SK-N-SH (cell line): ENCODE data around the gene ADPRS. TPM values are rescaled to one million over a fixed set of nuclear protein-coding genes. Genes with fewer than 3 reads are reported as not detected.

Source experiments
- CTCF ChIA-PET: fragments of 300-600, 350-600 bp; formaldehyde crosslinking; extraction: SDS; loops from one replicate; lab custom pipeline; 2021; lab: Yijun Ruan, JAX
- POLR2A ChIA-PET: fragments of 350-600 bp; sonication (Branson Sonifier 250); formaldehyde crosslinking; extraction: SDS; loops from one replicate; lab custom pipeline; 2020; ENCODE audit warnings: antibody characterized with exemption, inconsistent platforms; lab: Yijun Ruan, JAX
- DNase-seq: peaks from one replicate; pipeline ENCODE4 v3.0.0; 2012
- H2AFZ ChIP-seq: fragments of 200-600 bp; sonication (generic); 2 replicates; pipeline ENCODE4 v1.8.1; 2016; ENCODE audit warnings: antibody characterized with exemption, mild to moderate bottlenecking, low read depth
- H3F3A ChIP-seq: fragments of 200-600 bp; sonication (generic); replicated peaks from 2 replicates; pipeline ENCODE3; 2016; ENCODE audit warnings: antibody characterized with exemption, mild to moderate bottlenecking; ENCODE audit not compliant: insufficient read depth
- H3K27ac ChIP-seq, 2 experiments: fragments of 200-500 bp in 1 of 2; fragments of 200-600 bp in 1 of 2; sonication (Bioruptor generic) in 1 of 2; sonication (generic), shearing (Covaris generic) in 1 of 2; 2 replicates each; pipeline versions ENCODE4 v1.5.1 to v1.6.1; 2014 to 2016; ENCODE audit warnings: low read depth in 2 of 2, inconsistent platforms in 1 of 2, low read length in 1 of 2, mild to moderate bottlenecking in 1 of 2, mixed read lengths in 1 of 2
- H3K27me3 ChIP-seq: fragments of 200-600 bp; sonication (generic), shearing (Covaris generic); 2 replicates; pipeline ENCODE4 v1.6.1; 2016; ENCODE audit warnings: mixed run types; ENCODE audit not compliant: insufficient read depth
- H3K36me3 ChIP-seq, 2 experiments: fragments of 200-500 bp in 1 of 2; fragments of 200-600 bp in 1 of 2; sonication (Bioruptor generic) in 1 of 2; sonication (generic) in 1 of 2; replicated peaks in 1 of 2; 2 replicates each; pipeline versions ENCODE3 to v1.5.1; 2014 to 2016; ENCODE audit warnings: low read length in 1 of 2, mild to moderate bottlenecking in 1 of 2; ENCODE audit not compliant: insufficient read depth in 2 of 2, control insufficient read depth in 1 of 2
- H3K4me1 ChIP-seq, 2 experiments: fragments of 200-500 bp in 1 of 2; fragments of 200-600 bp in 1 of 2; sonication (Bioruptor generic) in 1 of 2; sonication (generic), shearing (Covaris generic) in 1 of 2; 2 replicates each; pipeline versions ENCODE4 v1.5.1 to v1.6.1; 2014 to 2016; ENCODE audit warnings: low read depth in 1 of 2, low read length in 1 of 2, mixed run types in 1 of 2; ENCODE audit not compliant: insufficient read depth in 2 of 2, control insufficient read depth in 1 of 2
- H3K4me2 ChIP-seq: fragments of 200-600 bp; sonication (generic), shearing (Covaris generic); 2 replicates; pipeline ENCODE4 v1.6.1; 2017; ENCODE audit warnings: mixed run types
- H3K4me3 ChIP-seq, 2 experiments: fragments of 200-500 bp in 1 of 2; fragments of 200-600 bp in 1 of 2; sonication (Bioruptor generic) in 1 of 2; sonication (generic), shearing (Covaris generic) in 1 of 2; 2 replicates each; pipeline versions ENCODE4 v1.5.1 to v1.8.1; 2014 to 2016; ENCODE audit warnings: low read depth in 2 of 2, inconsistent platforms in 1 of 2, low read length in 1 of 2, mild to moderate bottlenecking in 1 of 2, mixed read lengths in 1 of 2, moderate library complexity in 1 of 2
- H3K79me2 ChIP-seq: fragments of 200-600 bp; sonication (generic); 2 replicates; pipeline ENCODE4 v1.8.1; 2017; ENCODE audit warnings: mild to moderate bottlenecking; ENCODE audit not compliant: insufficient read depth
- H3K9ac ChIP-seq: fragments of 200-600 bp; sonication (generic); 2 replicates; pipeline ENCODE4 v1.6.1; 2017; ENCODE audit warnings: mixed run types
- H3K9me2 ChIP-seq: fragments of 200-600 bp; sonication (generic); 2 replicates; pipeline ENCODE4 v1.6.1; 2017; ENCODE audit warnings: mixed run types
- H3K9me3 ChIP-seq: fragments of 200-600 bp; sonication (generic); 2 replicates; pipeline ENCODE4 v1.6.1; 2017; ENCODE audit warnings: mixed run types, mild to moderate bottlenecking, moderate library complexity
- H4K20me1 ChIP-seq: fragments of 200-600 bp; sonication (generic); 2 replicates; pipeline ENCODE4 v1.6.1; 2017; ENCODE audit warnings: mild to moderate bottlenecking, mixed run types; ENCODE audit not compliant: insufficient read depth
- CHD2 ChIP-seq: fragments of 150-350 bp; IDR thresholded peaks from 2 replicates; pipeline ENCODE4 v1.6.1; 2018; ENCODE audit warnings: low read length; ENCODE audit not compliant: partially characterized antibody
- CTCF ChIP-seq: fragments of 200-600 bp; sonication (generic); IDR thresholded peaks from 2 replicates; pipeline ENCODE4 v1.6.1; 2017; ENCODE audit warnings: antibody characterized with exemption, mild to moderate bottlenecking, moderate library complexity
- ELF1 ChIP-seq: IDR thresholded peaks from 2 replicates; pipeline ENCODE4 v1.4.0; 2012
- EZH2phosphoT487 ChIP-seq: fragments of 200-600 bp; sonication (generic); IDR thresholded peaks from 2 replicates; pipeline ENCODE4 v1.6.1; 2017; ENCODE audit warnings: low read depth, mixed run types, mild to moderate bottlenecking, antibody characterized with exemption, moderate library complexity, borderline replicate concordance
- FOXJ3 ChIP-seq: sonication (generic); formaldehyde crosslinking; IDR thresholded peaks from 2 replicates; pipeline ENCODE4 v1.5.1; 2020; ENCODE audit warnings: mild to moderate bottlenecking, missing genetic modification reagents
- GABPA ChIP-seq: IDR thresholded peaks from 2 replicates; pipeline ENCODE4 v1.4.0; 2012; ENCODE audit warnings: low read depth, mild to moderate bottlenecking
- IRF3 ChIP-seq: fragments of 150-350 bp; IDR thresholded peaks from 2 replicates; pipeline ENCODE4 v1.6.1; 2016; ENCODE audit warnings: mild to moderate bottlenecking, low read depth, low read length
- MEF2A ChIP-seq: IDR thresholded peaks from 2 replicates; pipeline ENCODE4 v1.4.0; 2012; ENCODE audit warnings: low read depth, borderline replicate concordance
- MXI1 ChIP-seq: IDR thresholded peaks from 2 replicates; pipeline ENCODE4 v1.6.1; 2012; ENCODE audit warnings: mild to moderate bottlenecking, low read depth, low read length, improper control_type of control experiment
- NRF1 ChIP-seq: IDR thresholded peaks from 2 replicates; pipeline ENCODE4 v1.6.1; 2012; ENCODE audit warnings: low read depth, mild to moderate bottlenecking, low read length
- POLR2AphosphoS5 ChIP-seq: IDR thresholded peaks from 2 replicates; pipeline ENCODE4 v1.6.1; 2012; ENCODE audit warnings: low read depth, low read length
- RCOR1 ChIP-seq: fragments of 150-350 bp; IDR thresholded peaks from 2 replicates; pipeline ENCODE4 v1.6.1; 2017; ENCODE audit warnings: antibody characterized with exemption, low read length
- RFX5 ChIP-seq: IDR thresholded peaks from 2 replicates; pipeline ENCODE4 v1.6.1; 2012; ENCODE audit warnings: mild to moderate bottlenecking, improper control_type of control experiment, low read length
- RXRA ChIP-seq: IDR thresholded peaks from 2 replicates; pipeline ENCODE4 v1.4.0; 2012; ENCODE audit warnings: low read depth, mild to moderate bottlenecking, borderline replicate concordance
- SMC3 ChIP-seq: IDR thresholded peaks from 2 replicates; pipeline ENCODE4 v1.6.1; 2012; ENCODE audit warnings: low read depth, low read length, improper control_type of control experiment
- YY1 ChIP-seq: IDR thresholded peaks from 2 replicates; pipeline ENCODE4 v1.4.0; 2012; ENCODE audit warnings: low read depth, mild to moderate bottlenecking
- ZBTB33 ChIP-seq: IDR thresholded peaks from 2 replicates; pipeline ENCODE4 v1.4.0; 2012; ENCODE audit warnings: low read depth, borderline replicate concordance
- WGBS: methylation state at CpG from one replicate; pipeline ENCODE4 v1.1.6; 2017; ENCODE audit warnings: low lambda C conversion rate; 5-methylcytosine and 5-hydroxymethylcytosine counted together
- polyA plus RNA-seq, 3 experiments: library from polyadenylated mRNA; depleted of rRNA; stranded (reverse); fragments of >200 nt; gene quantifications; 2 replicates each; pipeline ENCODE4 v1.2.3, GENCODE V29; 2012
- TF ChIP-seq, protein P1 (sequence below): IDR thresholded peaks from 2 replicates; pipeline ENCODE4 v1.4.0; 2012; ENCODE audit warnings: low read depth, borderline replicate concordance
- TF ChIP-seq, protein P2 (sequence below): IDR thresholded peaks from 2 replicates; pipeline ENCODE4 v1.4.0; 2012; ENCODE audit warnings: low read depth

Gene ADPRS
- polyA plus RNA-seq, 1 of the 3 experiments (the other 2 are of a cell fraction), result 54.2 TPM

GRCh38 chr1:36126797-36127500 is 38.3 kb downstream of the ADPRS start:
- Histone ChIP-seq H3K4me2 (no peak overlapping the region), H3K27me3 (no peaks in the 10 kb centered on the region), H3K9me2 (no peaks in the 10 kb centered on the region), H3K27ac (no peak overlapping the region), H3F3A (peaks cover 6% of the 10 kb centered on the region), H3K9ac (no peak overlapping the region), H3K4me3 (no peak overlapping the region), H4K20me1 (no peaks in the 10 kb centered on the region)
- POLR2A ChIA-PET, result no interaction called here
- WGBS, result 90% methylated on average over 7 of the region's 7 CpGs
- TF ChIP-seq RCOR1 (no peak), YY1 (no peak), CTCF (no peak), POLR2AphosphoS5 (no peak), RXRA (no peak), SMC3 (no peak), MXI1 (no peak), MEF2A (no peak), GABPA (no peak), NRF1 (no peak), ELF1 (no peak), CHD2 (no peak), EZH2phosphoT487 (no peak), IRF3 (no peak), RFX5 (no peak), ZBTB33 (no peak), FOXJ3 (CRISPR knock-in tag) (no peak)
- TF ChIP-seq, protein P1, sequence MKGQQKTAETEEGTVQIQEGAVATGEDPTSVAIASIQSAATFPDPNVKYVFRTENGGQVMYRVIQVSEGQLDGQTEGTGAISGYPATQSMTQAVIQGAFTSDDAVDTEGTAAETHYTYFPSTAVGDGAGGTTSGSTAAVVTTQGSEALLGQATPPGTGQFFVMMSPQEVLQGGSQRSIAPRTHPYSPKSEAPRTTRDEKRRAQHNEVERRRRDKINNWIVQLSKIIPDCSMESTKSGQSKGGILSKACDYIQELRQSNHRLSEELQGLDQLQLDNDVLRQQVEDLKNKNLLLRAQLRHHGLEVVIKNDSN, result no peak
- TF ChIP-seq, protein P2, sequence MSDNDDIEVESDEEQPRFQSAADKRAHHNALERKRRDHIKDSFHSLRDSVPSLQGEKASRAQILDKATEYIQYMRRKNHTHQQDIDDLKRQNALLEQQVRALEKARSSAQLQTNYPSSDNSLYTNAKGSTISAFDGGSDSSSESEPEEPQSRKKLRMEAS, result no peak
- TF ChIP-seq, all 33 proteins: peak for 0
- Histone ChIP-seq H3K4me1 (peaks cover 0 to 4% of the 10 kb centered on the region in 2 experiments; a peak in 1 of 4 replicates), H3K36me3 (no peaks in the 10 kb centered on the region), H3K9me3 (no peaks in the 10 kb centered on the region), H3K79me2 (no peaks in the 10 kb centered on the region), H2AFZ (no peak overlapping the region)
- CTCF ChIA-PET, result interaction anchor here (1.2 to 17.9 kb wide), 2 partner anchors 10 to 22 kb away, joined by 3 to 700 read pairs; partner anchors contain the start of gene ADPRS
- DNase-seq, result peak; percentile 48
